ENCODE data around the gene GPR32.
"Not testable (repeated sequence)": the region's sequence is repeated elsewhere in the genome, so short reads cannot be mapped to it uniquely, and the experiment has no call there.

The GPR32 gene

DNA sequence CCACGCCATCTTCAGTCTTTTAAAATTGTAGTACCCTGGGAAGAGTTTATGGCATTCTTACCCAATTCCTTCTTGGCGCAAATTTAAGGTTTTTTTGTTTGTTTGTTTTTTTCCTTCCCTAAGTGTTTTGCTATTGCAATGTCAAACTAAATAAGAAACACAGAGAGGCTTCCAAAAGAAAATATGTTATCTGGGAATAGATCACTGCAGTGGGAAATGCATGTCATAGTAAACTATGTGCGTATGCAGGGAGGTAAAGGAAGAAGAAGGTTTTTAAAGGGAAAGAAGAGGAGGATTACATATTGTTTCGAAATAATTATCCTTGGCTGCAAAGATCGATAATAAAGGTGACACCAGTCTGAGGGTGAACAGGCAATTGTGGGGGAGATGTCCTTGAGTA, 33.9 kb upstream of the GPR32 start:
- no peak overlapping the region for H3K4me3 ChIP-seq (ENCODE audit: low read length)
- no peak for TF ChIP-seq ZNF274 (IDR thresholded peaks at IDR 0.05; ENCODE audit: low read depth, low read length)

DNA sequence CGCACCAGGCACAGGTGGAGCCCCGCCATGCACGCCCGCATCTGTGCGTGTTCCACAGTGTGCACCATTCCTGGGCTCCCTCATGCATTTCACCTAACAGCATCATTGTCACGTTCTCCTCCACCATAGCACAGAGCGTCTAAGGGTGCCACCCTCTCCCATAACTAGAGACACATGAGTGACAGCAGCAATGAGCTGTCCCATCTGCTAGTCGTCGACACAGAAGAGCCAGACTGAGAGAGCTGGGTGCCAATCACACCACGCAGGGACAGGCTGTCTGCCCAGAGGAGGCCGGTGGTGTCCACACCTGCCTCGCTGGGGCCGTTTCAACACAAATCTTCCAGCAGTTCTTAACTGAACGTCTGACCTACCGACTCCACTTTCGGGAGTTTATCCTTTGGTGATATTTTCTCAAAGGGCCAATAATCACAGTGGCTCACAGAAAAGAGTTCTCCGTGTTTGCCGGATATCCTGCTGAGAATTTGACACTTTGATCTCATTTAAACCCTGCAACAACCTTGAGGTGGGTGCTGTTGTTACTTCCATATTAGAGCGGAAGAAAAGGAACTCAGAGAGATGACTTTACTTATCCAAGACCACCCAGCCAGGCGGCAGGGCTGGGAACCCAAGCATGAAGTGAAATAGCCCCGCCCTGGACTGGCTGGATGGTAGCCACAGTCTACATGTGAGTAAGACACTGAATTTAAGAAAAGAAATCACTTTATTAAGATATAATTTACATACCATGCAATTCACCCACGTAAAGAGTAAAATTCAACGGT, 30.9 kb upstream of the GPR32 start:
- no peak for TF ChIP-seq ZNF274 (IDR thresholded peaks at IDR 0.05; ENCODE audit: low read depth, low read length)
- no peak overlapping the region for H3K4me3 ChIP-seq (ENCODE audit: low read length)

DNA sequence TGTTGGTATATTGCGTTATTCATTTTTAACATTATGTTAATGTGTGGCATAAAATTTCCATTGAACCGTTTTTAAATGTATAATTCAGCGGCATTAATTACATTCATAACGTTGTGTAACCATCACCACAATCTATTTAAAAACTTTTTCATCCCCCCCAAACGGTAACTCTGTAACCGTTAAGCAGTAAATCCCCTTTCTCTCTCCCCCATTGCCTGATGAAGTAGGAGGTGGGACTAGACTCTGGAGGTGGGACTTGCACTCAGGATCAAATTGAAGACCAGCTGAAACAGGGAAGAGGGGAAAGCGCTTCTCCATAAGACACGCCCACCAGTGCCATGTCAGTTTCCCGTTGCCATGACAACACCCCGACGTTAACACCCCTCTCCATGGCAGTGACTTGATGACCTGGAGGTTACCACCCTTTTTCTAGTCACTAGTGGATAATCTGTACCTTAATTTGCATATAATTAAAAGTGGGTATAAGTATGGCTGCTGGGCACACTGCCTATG, 30.3 kb upstream of the GPR32 start:
- no peak for TF ChIP-seq ZNF274 (IDR thresholded peaks at IDR 0.05; ENCODE audit: low read depth, low read length)
- H3K4me3 ChIP-seq (ENCODE audit: low read length): no peak overlapping the region

DNA sequence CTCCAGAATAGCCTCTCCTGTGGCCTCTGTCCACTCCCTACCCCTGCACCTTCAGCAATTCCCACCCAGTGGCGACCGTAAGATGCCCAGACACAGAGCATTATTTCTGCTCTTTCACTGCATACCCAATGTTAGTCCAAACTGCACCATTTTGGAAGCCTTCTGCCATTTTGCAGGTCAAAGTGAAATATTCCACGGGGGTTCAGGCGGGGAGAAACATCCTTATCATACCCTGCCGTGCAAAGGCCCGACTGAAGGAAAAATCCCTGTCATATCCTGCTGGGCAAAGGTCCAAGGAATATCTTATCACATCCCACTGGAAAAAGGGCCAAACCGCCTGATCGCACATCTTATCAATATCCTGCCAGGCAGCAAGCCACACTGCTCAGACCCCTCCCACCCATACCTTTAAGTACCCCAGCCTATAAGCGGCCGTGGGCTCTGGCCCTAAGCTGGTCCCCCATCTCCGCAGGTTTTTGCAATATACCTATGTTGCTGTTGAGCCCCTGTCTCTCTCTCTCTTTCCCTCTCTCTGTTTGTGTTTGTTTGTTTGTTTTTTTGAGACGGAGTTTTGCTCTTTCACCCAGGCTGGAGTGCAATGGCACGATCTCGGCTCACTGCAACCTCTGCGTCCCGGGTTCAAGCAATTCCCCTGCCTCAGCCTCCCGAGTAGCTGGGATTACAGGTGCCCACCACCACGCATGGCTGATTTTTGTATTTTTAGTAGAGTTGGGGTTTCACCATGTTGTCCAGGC, 28.9 kb upstream of the GPR32 start:
- no peak overlapping the region for H3K4me3 ChIP-seq (ENCODE audit: low read length)
- no peak for TF ChIP-seq ZNF274 (IDR thresholded peaks at IDR 0.05; ENCODE audit: low read depth, low read length)

DNA sequence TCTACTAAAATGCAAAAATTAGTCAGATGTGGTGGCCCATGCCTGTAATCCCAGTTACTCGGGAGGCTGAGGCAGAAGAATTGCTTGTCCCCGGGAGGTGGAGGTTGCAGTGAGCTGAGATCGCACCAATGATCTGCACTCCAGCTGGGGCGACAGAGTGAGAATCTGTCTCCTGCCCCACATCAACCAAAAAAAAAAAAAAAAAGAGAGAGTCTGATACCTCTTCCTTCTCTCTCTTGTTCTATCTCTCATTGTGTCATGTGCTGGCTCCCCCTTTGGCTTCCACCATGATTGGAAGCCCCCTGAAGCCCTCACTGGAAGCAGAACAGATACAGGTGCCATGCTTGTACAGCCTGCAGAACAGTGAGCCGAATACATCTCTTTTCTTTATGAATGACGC, 26.7 kb upstream of the GPR32 start:
- no peak for TF ChIP-seq ZNF274 (IDR thresholded peaks at IDR 0.05; ENCODE audit: low read depth, low read length)
- no peak overlapping the region for H3K4me3 ChIP-seq (ENCODE audit: low read length)

GRCh38 chr19:50745221-50745620, 25.0 kb upstream of the GPR32 start:
- no peak for TF ChIP-seq ZNF274 (IDR thresholded peaks at IDR 0.05; ENCODE audit: low read depth, low read length)
- H3K4me3 ChIP-seq (ENCODE audit: low read length): no peak overlapping the region

DNA sequence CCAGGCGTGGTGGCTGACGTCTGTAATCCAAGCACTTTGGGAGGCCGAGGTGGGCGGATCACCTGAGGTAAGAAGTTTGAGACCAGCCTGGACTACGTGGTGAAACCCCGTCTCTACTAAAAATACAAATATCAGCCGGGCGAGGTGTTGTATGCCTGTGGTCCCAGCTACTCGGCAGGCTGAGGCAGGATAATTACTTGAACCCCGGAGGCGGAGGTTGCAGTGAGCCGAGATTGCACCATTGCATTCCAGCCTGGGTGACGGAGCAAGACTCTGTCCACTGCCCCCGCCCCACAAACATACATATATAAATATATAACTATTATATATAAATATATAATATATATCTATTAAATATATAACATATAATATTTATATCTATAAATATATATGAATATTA, 23.1 kb upstream of the GPR32 start:
- not testable (repeated sequence) for H3K4me3 ChIP-seq (ENCODE audit: low read length)

- no peak for TF ChIP-seq ZNF274 (IDR thresholded peaks at IDR 0.05; ENCODE audit: low read depth, low read length)
- no peak overlapping the region for H3K4me3 ChIP-seq (ENCODE audit: low read length)
Measured at GRCh38 chr19:50749490-50749889, 20.8 kb upstream of the GPR32 start.

- TF ChIP-seq ZNF274 (IDR thresholded peaks at IDR 0.05; ENCODE audit: low read depth, low read length): no peak
- H3K4me3 ChIP-seq (ENCODE audit: low read length): no peak overlapping the region
Measured at GRCh38 chr19:50750010-50750409, 20.3 kb upstream of the GPR32 start.

DNA sequence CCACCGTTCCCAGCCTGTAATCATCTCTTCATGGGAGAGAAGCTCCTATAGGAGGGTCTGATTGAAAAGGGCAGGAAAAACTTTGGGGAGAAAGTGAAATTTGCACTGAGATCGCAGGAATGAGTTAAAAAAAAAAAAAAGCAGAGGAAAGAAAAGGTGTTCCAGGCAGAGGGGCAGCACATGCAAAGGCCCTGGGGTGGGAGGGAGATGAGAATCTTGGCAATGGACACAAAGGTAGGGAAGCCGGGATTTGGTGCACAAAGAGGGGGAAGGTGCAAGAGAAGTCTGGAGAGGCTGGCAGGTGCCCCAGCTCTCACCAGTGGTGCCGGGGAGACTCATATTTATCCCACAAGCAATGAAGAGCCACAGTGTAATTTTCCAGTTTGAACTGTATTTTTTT, 16.4 kb upstream of the GPR32 start:
- no peak overlapping the region for H3K4me3 ChIP-seq (ENCODE audit: low read length)
- no peak for TF ChIP-seq ZNF274 (IDR thresholded peaks at IDR 0.05; ENCODE audit: low read depth, low read length)

DNA sequence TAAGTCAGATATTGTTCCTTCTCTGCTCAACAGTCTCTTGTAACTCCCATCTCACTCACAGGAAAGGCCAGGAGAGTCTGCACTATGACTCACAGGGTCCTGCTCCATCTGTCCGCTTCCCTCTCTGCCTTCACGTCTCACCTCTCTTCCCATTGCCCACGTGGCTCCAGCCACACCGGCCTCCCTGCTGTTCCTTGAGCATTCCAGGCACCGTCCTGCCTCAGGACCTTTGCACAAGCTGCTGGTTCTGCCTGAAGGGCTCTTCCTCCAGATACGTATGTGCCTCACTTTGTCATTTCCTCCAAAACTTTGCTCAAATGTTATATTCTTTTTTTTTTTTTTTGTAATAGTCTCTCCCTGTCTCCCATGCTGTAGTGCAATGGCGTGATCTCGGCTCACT, 14.0 kb upstream of the GPR32 start:
- H3K4me3 ChIP-seq (ENCODE audit: low read length): not testable (repeated sequence)

DNA sequence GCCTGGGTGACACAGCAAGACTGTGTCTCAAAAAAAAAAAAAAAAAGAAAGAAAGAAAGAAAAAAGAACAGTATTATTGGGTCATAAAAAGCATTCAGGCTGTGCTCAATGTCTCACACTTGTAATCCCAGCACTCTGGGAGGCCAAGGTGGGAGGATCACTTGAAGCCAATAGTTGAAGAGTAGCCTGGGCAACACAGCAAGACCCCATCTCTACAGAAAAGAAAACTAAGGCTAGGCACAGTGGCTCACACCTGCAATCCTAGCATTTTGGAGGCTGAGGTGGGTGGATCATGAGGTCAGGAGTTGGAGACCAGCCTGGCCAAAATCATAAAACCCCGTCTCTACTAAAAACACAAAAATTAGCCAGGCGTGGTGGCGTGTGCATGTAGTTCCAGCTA, 12.6 kb upstream of the GPR32 start:
- not testable (repeated sequence) for H3K4me3 ChIP-seq (ENCODE audit: low read length)

DNA sequence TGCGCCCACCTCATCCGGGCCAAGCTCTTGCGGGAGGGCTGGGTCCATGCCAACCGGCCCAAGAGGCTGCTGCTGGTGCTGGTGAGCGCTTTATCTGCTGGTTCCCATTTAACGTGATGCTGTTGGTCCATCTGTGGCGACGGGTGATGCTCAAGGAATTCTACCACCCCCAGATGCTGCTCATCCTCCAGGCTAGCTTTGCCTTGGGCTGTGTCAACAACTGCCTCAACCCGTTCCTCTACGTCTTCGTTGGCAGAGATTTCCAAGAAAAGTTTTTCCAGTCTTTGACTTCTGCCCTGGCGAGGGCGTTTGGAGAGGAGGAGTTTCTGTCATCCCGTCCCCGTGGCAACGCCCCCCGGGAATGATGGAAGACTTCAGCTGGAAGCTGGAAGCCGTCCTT, 11.2 kb upstream of the GPR32 start:
- not testable (repeated sequence) for H3K4me3 ChIP-seq (ENCODE audit: low read length)

GRCh38 chr19:50759886-50760285, 10.4 kb upstream of the GPR32 start:
- H3K4me3 ChIP-seq (ENCODE audit: low read length): no peak overlapping the region
- TF ChIP-seq ZNF274 (IDR thresholded peaks at IDR 0.05; ENCODE audit: low read depth, low read length): no peak

DNA sequence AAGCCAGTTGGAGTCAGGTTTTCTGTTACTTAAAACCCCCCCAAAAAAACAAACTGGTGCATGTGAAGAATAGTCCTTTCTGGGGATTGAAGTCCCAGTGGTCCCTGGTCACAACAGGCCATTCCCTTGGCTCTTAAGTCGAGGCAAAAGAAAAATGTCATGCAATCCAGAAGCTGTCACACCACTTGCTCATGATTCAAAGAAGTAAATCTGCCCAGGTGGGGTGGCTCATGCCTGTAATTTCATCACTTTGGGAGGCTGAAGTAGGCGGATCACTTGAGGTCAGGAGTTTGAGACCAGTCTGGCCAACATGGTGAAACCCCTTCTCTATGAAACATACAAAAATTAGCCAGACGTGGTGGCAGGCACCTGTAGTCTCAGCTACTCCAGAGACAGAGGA, 8.8 kb upstream of the GPR32 start:
- H3K4me3 ChIP-seq (ENCODE audit: low read length): not testable (repeated sequence)

- not testable (repeated sequence) for H3K4me3 ChIP-seq (ENCODE audit: low read length)
Measured at GRCh38 chr19:50763521-50763920, 6.7 kb upstream of the GPR32 start.

Measured in GM08714 (cell line).